Measurements from ENCODE around the gene THBS3.
"Not testable (repeated sequence)": the region's sequence is repeated elsewhere in the genome, so short reads cannot be mapped to it uniquely, and the experiment has no call there.

Gene THBS3

GRCh38 chr1:155172732-155173477, 34.8 kb downstream of the THBS3 start, which contains the start of gene KRTCAP2:
KRTCAP2 (minus strand) TSS chr1:155173304; CDS start chr1:155173224, 80 bp downstream.
- peak; percentile 96 for DNase-seq

GRCh38 chr1:155171836-155172731, 35.6 kb downstream of the THBS3 start:
- no peak for DNase-seq

GRCh38 chr1:155170806-155171205, 36.9 kb downstream of the THBS3 start:
- DNase-seq: no peak

- no peak for DNase-seq
These were observed 37.5 kb downstream of the THBS3 start for GRCh38 chr1:155170101-155170785.

- no peak for DNase-seq
These were observed 38.2 kb downstream of the THBS3 start for GRCh38 chr1:155169541-155169940.

- no peak for DNase-seq
These were observed 39.1 kb downstream of the THBS3 start for GRCh38 chr1:155168456-155169210.

- not testable (repeated sequence) for DNase-seq
These were observed 39.6 kb downstream of the THBS3 start for GRCh38 chr1:155168105-155168445.

GRCh38 chr1:155167166-155168104, 40.3 kb downstream of the THBS3 start:
- DNase-seq: peak; percentile 93

GRCh38 chr1:155166471-155167165, 41.1 kb downstream of the THBS3 start:
- no peak for DNase-seq

- DNase-seq: no peak
These were observed 41.6 kb downstream of the THBS3 start for GRCh38 chr1:155166051-155166470.

GRCh38 chr1:155164625-155165024, 43.1 kb downstream of the THBS3 start:
- DNase-seq: not testable (repeated sequence)

GRCh38 chr1:155163785-155164184, 43.9 kb downstream of the THBS3 start:
- DNase-seq: not testable (repeated sequence)

- DNase-seq: not testable (repeated sequence)
These were observed 45.1 kb downstream of the THBS3 start for GRCh38 chr1:155162631-155163030.

- DNase-seq: no peak
These were observed 47.6 kb downstream of the THBS3 start for GRCh38 chr1:155160128-155160527.

- DNase-seq: no peak
These were observed 48.7 kb downstream of the THBS3 start for GRCh38 chr1:155158991-155159390.

- not testable (repeated sequence) for DNase-seq
These were observed 51.6 kb downstream of the THBS3 start for GRCh38 chr1:155155996-155156643.
